ENCODE measurements around the gene AMD1.
"Not testable (repeated sequence)": the region's sequence is repeated elsewhere in the genome, so short reads cannot be mapped to it uniquely, and the experiment has no call there.

AMD1 gene

DNA sequence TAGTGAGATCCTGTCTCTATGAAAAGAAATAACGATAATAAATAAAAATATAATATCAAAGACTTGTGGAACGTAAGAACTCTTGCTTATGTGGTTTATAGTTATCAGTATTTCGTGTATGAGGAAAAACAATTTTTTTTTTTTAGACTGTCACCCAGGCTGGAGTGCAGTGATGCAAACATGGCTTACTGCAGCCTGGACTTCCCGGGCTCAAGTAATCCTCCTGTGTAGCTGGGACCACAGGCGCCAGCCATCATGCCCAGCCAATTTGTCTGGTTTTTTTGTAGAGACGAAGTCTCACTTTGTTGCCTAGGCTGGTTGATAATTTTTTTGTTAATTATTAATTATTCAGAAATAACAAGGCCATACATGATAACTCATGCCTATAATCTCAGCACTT, 40.8 kb upstream of the AMD1 start:
- Histone ChIP-seq H3K4me3 (ENCODE audit: low read depth, low read length) (no peak overlapping the region), H3K9ac (no peak overlapping the region), H3K36me3 (ENCODE audit: control insufficient read depth, insufficient read depth, low read length) (no peaks in the 10 kb centered on the region), H2AFZ (no peak overlapping the region), H3K27ac (no peak overlapping the region), H3K79me2 (no peaks in the 10 kb centered on the region), H3K4me1 (no peaks in the 10 kb centered on the region), H3K27me3 (ENCODE audit: control insufficient read depth, insufficient read depth, low read length) (no peaks in the 10 kb centered on the region), H3K9me3 (ENCODE audit: control insufficient read depth, low read length) (no peaks in the 10 kb centered on the region), H3K4me2 (ENCODE audit: low read length) (no peak overlapping the region)
- TF ChIP-seq, protein P1, sequence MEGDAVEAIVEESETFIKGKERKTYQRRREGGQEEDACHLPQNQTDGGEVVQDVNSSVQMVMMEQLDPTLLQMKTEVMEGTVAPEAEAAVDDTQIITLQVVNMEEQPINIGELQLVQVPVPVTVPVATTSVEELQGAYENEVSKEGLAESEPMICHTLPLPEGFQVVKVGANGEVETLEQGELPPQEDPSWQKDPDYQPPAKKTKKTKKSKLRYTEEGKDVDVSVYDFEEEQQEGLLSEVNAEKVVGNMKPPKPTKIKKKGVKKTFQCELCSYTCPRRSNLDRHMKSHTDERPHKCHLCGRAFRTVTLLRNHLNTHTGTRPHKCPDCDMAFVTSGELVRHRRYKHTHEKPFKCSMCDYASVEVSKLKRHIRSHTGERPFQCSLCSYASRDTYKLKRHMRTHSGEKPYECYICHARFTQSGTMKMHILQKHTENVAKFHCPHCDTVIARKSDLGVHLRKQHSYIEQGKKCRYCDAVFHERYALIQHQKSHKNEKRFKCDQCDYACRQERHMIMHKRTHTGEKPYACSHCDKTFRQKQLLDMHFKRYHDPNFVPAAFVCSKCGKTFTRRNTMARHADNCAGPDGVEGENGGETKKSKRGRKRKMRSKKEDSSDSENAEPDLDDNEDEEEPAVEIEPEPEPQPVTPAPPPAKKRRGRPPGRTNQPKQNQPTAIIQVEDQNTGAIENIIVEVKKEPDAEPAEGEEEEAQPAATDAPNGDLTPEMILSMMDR (IDR thresholded peaks at IDR 0.05) = no peak

DNA sequence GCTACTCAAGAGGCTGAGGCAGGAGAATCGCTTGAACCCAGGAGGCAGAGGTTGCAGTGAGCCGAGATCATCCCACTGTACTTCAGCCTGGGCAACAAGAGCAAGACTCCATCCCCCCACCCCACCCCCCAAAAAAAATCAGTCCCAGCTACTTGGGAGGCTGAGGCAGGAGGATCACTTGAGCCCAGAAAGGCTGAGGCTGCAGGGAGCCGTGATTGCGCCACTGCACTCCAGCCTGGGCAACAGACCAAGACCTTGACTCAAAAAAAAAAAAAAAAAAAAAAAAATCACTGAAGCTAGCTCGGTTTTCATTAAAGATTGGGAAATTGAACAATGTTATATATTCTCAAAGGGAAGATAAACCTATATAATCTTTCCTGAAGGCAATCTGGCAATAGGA, 38.8 kb upstream of the AMD1 start:
- H3K4me1 ChIP-seq; H3K4me2 ChIP-seq (ENCODE audit: low read length); H3K79me2 ChIP-seq; H2AFZ ChIP-seq; H3K27me3 ChIP-seq (ENCODE audit: control insufficient read depth, insufficient read depth, low read length); H3K27ac ChIP-seq; H3K9me3 ChIP-seq (ENCODE audit: control insufficient read depth, low read length); H3K9ac ChIP-seq; H3K4me3 ChIP-seq (ENCODE audit: low read depth, low read length); H3K36me3 ChIP-seq (ENCODE audit: control insufficient read depth, insufficient read depth, low read length): not testable (repeated sequence)

DNA sequence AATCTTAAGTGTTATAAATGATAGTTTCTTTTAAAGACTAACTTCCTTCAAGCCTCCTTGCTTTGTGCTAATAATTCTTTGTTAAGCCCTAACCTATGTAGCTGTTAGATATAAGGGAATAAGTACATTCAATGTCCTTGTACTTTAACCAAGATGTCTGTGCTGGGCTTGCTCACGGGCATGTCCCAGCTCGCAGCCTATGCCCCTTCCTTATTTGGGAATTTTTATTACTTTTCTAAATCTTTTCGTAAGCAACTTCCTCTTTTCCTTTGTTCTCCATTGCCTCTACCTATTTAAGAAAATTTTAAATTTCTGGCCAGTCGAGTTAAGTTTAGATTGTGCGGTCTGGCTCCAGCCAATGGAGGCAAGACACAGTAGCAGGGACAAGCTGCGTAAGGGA, 33.3 kb upstream of the AMD1 start:
- Histone ChIP-seq H3K27me3 (ENCODE audit: control insufficient read depth, insufficient read depth, low read length) (no peaks in the 10 kb centered on the region), H3K4me1 (no peaks in the 10 kb centered on the region), H3K9ac (no peak overlapping the region), H3K9me3 (ENCODE audit: control insufficient read depth, low read length) (no peaks in the 10 kb centered on the region), H2AFZ (no peak overlapping the region), H3K36me3 (ENCODE audit: control insufficient read depth, insufficient read depth, low read length) (no peaks in the 10 kb centered on the region), H3K4me2 (ENCODE audit: low read length) (no peak overlapping the region), H3K27ac (no peak overlapping the region), H3K4me3 (ENCODE audit: low read depth, low read length) (no peak overlapping the region), H3K79me2 (no peaks in the 10 kb centered on the region)
- TF ChIP-seq, protein P1 (IDR thresholded peaks at IDR 0.05) = no peak

GRCh38 chr6:110849781-110850180, 24.8 kb upstream of the AMD1 start:
- no peak overlapping the region for H3K9ac ChIP-seq
- no peak overlapping the region for H3K27ac ChIP-seq
- no peaks in the 10 kb centered on the region for H3K9me3 ChIP-seq (ENCODE audit: control insufficient read depth, low read length)
- H3K4me3 ChIP-seq (ENCODE audit: low read depth, low read length) = no peak overlapping the region
- no peaks in the 10 kb centered on the region for H3K79me2 ChIP-seq
- TF ChIP-seq, protein P1 (IDR thresholded peaks at IDR 0.05) = no peak
- no peaks in the 10 kb centered on the region for H3K4me1 ChIP-seq
- no peaks in the 10 kb centered on the region for H3K27me3 ChIP-seq (ENCODE audit: control insufficient read depth, insufficient read depth, low read length)
- no peak overlapping the region for H3K4me2 ChIP-seq (ENCODE audit: low read length)
- H2AFZ ChIP-seq = no peak overlapping the region
- H3K36me3 ChIP-seq (ENCODE audit: control insufficient read depth, insufficient read depth, low read length) = no peaks in the 10 kb centered on the region

DNA sequence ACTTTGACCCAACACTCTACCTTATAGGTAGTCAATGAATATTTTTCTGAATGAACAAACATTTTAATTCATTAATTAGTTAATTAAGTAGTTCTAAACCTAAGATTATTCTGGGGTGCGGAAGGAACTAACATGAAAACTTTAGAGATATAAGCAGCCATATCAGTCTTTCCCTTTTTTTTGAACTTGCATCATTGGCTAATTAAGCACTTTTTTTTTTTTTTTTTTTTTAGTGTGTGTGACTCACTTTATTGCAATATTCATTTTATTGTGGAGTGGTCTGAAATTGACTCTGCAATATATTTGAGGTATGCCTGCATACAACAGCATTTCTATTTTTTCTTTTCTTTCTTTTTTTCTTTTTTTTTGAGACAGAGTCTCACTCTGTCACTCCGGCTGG, 21.8 kb upstream of the AMD1 start:
- H3K9me3 ChIP-seq (ENCODE audit: control insufficient read depth, low read length) = no peaks in the 10 kb centered on the region

More for the DNA sequence above, 21.8 kb upstream of the AMD1 start:
- H2AFZ ChIP-seq = no peak overlapping the region
- no peak overlapping the region for H3K9ac ChIP-seq
- no peak overlapping the region for H3K4me3 ChIP-seq (ENCODE audit: low read depth, low read length)
- H3K79me2 ChIP-seq = no peaks in the 10 kb centered on the region
- no peak overlapping the region for H3K4me2 ChIP-seq (ENCODE audit: low read length)
- TF ChIP-seq, protein P1 (IDR thresholded peaks at IDR 0.05) = no peak
- H3K4me1 ChIP-seq = no peaks in the 10 kb centered on the region
- no peak overlapping the region for H3K27ac ChIP-seq
- H3K27me3 ChIP-seq (ENCODE audit: control insufficient read depth, insufficient read depth, low read length) = no peaks in the 10 kb centered on the region
- H3K36me3 ChIP-seq (ENCODE audit: control insufficient read depth, insufficient read depth, low read length) = no peaks in the 10 kb centered on the region
